GM13976 (cell line): ENCODE measurements around the gene SGTB.

Experiments
- DNase-seq: peaks from one replicate; pipeline ENCODE4 v3.0.0; 2012; ENCODE audit warnings: low spot score
- in situ Hi-C: fragments of 300-500 bp; cut with MboI; formaldehyde crosslinking; loops from one replicate; pipeline ENCODE4 v1.12.0; 2022; ENCODE audit warnings: low sequenced_read_pairs, mixed read lengths, inconsistent platforms; ENCODE audit not compliant: unreplicated experiment
- TF ChIP-seq, protein P1 (sequence below): IDR thresholded peaks from 2 replicates; pipeline ENCODE4 v1.5.1; 2012; ENCODE audit warnings: borderline replicate concordance, mild to moderate bottlenecking; ENCODE audit not compliant: insufficient read depth; ENCODE audit errors: extremely low read depth, missing control alignments, control extremely low read depth

SGTB gene

DNA sequence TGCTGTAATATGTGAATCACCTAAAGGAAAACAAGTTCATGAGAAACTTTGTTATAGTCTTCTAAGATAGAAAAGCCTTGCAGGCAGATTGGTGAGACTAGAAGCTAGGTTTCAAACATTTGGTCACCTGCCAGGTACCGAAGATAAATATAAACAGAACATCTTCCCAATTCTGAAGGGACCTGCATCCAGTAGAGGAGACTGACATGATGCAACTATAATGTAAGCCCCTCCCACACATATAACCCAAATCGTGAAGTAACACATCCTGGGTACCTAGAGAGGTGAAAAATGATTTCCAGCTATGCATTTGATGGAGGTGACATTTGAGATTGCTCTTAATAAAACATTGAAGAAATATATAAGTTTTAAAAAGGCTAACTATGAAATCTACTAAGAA lies 67.2 kb downstream of the SGTB start:
- no peak for DNase-seq
- in situ Hi-C loops: no loop called here
- TF ChIP-seq, protein P1, sequence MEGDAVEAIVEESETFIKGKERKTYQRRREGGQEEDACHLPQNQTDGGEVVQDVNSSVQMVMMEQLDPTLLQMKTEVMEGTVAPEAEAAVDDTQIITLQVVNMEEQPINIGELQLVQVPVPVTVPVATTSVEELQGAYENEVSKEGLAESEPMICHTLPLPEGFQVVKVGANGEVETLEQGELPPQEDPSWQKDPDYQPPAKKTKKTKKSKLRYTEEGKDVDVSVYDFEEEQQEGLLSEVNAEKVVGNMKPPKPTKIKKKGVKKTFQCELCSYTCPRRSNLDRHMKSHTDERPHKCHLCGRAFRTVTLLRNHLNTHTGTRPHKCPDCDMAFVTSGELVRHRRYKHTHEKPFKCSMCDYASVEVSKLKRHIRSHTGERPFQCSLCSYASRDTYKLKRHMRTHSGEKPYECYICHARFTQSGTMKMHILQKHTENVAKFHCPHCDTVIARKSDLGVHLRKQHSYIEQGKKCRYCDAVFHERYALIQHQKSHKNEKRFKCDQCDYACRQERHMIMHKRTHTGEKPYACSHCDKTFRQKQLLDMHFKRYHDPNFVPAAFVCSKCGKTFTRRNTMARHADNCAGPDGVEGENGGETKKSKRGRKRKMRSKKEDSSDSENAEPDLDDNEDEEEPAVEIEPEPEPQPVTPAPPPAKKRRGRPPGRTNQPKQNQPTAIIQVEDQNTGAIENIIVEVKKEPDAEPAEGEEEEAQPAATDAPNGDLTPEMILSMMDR: no peak

DNA sequence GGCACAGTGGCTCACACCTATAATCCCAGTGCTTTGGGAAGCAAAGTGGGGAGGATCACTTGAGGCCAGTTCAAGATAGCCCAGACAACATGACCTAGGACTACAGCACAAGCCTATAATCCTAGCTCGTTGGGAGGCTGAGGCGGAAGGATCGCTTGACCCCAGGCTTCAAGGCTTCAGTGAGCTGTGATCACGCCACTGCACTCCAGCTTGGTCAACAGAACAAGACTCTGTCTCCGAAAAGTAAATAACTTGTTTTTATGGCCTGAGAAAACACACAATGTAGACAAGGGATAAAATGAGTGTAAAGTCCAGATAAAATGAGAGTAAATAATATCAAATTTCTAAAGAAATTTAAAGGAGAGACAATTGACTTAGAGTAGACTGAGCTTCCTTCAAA lies 70.8 kb downstream of the SGTB start:
- DNase-seq: no peak
- TF ChIP-seq, protein P1: no peak
- in situ Hi-C loops: no loop called here

DNA sequence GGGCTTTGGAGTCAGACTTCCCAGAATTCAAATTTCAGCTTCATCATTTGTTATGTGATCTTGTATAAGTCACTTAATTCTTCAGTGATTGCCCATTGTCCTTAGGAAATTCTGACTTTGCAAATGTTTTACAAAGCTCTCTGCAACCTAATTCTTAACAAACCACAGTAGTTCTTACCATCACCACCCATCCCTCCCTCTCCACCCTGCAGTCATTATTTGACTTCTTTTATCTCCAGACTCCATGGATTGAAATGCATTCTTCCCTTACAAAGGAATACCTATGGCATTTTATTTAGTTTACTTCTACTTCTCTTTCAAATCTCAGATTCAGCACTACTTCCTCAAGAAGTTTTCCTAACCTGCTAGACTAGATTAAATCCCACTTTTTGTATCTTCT lies 74.0 kb downstream of the SGTB start:
- no peak for DNase-seq
- TF ChIP-seq, protein P1: no peak
- in situ Hi-C loops: no loop called here

DNA sequence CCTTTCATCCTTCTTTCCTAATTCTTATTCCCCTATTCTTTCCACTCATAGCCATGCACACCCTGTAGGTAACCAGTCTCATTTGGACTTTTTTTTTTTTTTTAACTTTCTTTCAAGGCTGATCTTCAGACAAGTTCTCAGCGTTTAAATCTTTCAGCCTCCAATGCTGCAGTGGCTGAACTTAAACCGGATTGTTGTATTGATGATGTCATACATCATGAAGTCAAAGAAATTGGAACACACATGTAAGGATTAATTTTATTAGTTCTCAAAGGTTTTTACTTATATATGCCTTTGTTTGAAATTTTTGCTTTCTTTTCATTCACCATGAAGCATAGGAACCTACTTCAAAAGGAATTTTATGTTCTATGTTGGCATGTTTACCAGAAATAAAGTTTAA lies 75.0 kb downstream of the SGTB start:
- in situ Hi-C loops: no loop called here
- DNase-seq: no peak
- TF ChIP-seq, protein P1: no peak

DNA sequence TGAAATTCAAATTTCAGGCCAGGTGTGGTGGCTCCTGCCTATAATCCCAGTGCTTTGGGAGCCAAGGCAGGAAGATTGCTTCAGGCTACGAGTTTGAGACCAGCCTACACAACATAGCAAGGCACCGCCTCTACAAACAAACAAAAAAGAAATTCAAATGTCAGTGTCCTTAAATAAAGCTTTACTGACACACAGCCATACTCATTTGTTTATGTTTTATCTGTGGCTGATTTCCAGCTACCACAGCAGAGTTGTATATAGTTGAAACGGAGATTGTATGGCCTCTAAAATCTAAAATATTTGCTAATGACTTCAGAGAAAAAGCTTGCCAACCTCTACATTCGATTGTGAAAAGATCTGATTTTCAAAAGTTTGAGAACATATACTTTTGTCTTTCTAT lies 81.7 kb downstream of the SGTB start:
- DNase-seq: no peak
- TF ChIP-seq, protein P1: no peak
- in situ Hi-C loops: no loop called here

DNA sequence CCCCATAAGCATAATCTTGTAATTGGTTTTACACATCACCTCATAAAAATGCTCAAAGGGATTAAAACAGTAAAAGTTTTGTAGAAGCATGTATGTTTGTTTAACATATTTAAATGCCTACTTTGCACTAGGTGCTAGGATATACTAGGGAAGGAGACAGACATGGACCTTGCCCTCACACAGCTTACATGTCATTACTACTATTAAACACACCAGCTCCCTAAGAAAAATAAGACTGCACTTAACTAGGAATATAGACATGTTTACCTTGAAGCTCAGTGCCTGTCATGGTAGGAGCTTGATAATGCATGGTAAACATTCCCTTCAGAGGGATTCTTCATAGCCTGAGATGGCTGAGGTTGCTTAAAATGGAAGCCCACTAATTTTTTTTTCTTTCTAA lies 90.9 kb downstream of the SGTB start:
- TF ChIP-seq, protein P1: no peak
- in situ Hi-C loops: no loop called here
- DNase-seq: no peak

DNA sequence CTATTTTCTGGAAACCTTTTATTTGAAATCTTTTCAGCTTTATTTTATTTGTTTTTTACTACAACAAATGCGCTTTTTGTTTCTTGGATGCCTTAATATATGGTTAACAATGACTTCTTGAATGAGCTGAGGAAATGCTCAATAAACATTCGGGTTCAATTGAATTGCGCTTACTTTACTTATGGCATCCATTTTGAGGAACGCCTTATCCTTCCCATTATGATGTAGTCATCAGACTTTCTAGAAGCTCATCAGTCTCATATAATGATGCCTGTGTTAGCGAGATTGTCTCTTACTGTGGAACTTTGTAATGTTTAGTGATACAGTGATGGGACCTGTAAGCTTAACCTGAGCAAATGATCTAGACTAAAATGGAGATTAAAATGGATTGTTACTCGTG lies 96.2 kb downstream of the SGTB start:
- DNase-seq: no peak
- in situ Hi-C loops: no loop called here
- TF ChIP-seq, protein P1: no peak
